Stimulated activated CD4-positive, alpha-beta T cell treated with anti-CD3 and anti-CD28 coated beads, Interleukin-15, amount 100 ng/mL, for 24 hours (primary cell): ENCODE measurements around the gene RPL7A.
"Not testable (repeated sequence)": the region's sequence is repeated elsewhere in the genome, so short reads cannot be mapped to it uniquely, and the experiment has no call there.

Source experiments
- DNase-seq: peaks from one replicate; pipeline ENCODE4 v3.0.0-alpha.2; 2020

RPL7A gene

GRCh38 chr9:133329306-133330156, 18.5 kb upstream of the RPL7A start:
- DNase-seq: not testable (repeated sequence)

DNA sequence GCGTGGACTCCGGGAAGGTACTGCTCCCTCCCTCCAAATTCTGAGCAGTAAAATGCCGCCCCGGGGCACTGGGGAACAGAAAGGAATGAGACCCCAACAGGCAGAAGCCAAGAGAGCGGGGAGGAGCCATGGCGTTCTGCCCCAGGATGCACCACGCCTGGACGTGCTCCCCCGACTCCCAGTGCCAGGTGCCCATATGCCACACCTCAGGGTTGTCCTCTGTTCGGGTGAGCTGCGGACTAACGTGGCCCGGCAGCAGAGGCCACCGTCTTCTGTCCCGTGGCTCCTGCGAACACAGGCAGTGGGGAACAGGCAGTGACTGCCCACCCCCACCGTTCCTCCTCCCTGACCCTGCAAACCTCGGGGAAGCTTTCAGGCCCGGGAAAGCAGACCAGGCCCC, 16.8 kb upstream of the RPL7A start:
- DNase-seq: no peak

DNA sequence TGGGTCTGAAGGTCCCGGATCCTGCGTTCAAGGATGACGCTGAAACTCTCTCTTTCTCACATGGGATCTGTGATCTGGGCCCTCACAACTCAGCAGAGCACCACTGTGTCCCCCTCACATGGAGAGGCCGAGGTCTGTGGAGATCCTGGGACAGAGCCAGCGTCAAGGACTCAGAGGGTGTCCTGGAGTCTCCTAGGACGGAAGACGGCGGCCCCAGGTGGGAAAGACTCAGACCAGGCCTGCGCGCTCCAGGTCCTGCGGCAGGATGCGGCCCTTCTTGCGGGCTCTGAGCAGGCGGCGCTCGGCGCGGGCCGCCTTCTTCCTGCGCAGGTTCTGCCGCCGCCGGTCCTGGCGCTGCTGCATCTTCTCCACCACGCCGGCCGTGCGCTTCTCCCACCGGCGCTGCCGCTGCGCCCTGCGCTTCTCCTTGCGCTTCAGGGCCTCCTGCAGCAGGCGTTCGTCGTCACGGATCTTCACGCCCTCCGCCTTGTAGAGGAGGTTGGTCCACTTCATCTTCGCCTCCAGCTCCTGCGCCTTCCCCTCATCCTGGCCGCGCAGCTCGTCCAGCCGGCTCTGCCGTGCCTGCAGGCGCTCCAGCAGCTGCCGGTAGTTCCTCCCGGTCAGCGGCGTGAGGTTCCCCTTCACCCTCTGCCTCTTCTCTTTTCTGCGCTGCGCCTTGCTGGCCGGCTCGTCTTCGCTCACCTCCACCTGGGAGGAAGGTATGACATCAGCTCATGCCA, 16.2 kb upstream of the RPL7A start:
- no peak for DNase-seq

DNA sequence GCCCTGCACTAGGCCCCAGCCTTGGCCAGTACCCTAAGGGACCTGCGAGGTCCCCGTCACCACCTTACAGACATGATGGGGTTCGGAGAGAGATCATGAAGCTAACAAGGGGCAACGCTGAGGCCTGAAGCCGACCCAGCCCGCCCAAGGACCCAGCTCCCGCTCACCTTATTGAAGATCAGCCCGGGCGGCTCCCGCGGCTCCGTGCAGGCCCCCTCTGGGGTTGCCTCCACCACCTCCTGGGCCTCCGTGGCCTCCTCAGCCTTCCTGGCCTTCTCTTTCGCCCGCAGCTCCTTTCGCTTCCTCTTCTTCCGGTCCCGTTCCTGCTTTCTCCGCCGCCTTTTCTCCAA, 15.7 kb upstream of the RPL7A start:
- DNase-seq: no peak

DNA sequence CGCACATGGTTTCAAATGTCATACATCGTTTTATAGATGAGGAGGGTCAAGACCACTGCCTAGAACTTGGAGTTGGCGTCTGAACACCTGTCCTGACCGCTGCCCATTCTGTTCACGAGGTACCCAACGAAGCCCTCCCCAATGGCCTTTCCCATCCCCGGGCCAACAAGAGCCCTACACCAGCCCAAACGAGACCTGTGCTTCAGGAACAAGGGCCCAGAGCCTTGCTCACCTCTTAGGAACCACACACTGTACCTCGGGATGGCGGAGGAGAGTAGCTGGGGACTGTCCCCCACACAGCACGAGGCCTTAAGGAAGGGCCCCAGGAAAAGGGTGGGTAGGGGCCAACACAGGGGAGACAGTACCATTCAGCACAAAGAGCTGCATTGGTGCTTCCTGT, 15.0 kb upstream of the RPL7A start:
- DNase-seq: no peak

DNA sequence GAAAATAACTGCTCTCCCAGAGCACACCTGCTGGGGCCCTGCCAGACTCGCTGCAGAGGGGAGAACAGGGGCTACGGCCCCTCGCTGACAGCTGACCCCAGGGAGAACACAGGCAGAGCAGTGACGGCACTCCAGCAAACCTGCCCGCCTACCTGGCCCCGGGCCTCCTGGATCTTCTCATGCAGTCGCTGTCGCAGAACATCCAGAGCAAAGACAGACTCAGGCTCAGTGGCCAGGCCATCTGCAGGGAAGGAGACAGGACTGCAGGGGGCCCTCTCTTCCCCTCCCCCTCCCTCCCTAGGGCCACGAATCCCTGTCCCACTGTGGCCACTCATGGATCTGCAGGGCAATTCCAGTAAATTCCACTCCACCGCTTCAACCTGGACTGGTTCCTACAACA, 14.5 kb upstream of the RPL7A start:
- DNase-seq: no peak

GRCh38 chr9:133334161-133334560, 13.9 kb upstream of the RPL7A start:
- no peak for DNase-seq

DNA sequence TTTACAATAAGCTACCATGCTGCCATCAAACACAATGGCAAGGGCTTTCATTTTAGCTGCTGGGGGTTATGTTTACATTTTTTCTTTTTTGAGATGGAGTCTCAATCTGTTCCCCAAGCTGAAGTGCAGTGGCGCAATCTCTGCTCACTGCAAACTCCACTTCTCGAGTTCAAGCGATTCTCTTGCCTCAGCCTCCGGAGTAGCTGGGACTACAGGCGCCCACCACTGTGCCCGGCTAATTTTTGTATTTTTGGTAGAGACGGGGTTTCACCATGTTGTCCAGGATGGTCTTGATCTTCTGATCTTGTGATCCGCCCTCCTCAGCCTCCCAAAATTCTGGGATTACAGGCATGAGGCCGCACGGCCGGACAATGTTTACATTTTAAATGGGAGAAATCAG, 13.1 kb upstream of the RPL7A start:
- DNase-seq: not testable (repeated sequence)

DNA sequence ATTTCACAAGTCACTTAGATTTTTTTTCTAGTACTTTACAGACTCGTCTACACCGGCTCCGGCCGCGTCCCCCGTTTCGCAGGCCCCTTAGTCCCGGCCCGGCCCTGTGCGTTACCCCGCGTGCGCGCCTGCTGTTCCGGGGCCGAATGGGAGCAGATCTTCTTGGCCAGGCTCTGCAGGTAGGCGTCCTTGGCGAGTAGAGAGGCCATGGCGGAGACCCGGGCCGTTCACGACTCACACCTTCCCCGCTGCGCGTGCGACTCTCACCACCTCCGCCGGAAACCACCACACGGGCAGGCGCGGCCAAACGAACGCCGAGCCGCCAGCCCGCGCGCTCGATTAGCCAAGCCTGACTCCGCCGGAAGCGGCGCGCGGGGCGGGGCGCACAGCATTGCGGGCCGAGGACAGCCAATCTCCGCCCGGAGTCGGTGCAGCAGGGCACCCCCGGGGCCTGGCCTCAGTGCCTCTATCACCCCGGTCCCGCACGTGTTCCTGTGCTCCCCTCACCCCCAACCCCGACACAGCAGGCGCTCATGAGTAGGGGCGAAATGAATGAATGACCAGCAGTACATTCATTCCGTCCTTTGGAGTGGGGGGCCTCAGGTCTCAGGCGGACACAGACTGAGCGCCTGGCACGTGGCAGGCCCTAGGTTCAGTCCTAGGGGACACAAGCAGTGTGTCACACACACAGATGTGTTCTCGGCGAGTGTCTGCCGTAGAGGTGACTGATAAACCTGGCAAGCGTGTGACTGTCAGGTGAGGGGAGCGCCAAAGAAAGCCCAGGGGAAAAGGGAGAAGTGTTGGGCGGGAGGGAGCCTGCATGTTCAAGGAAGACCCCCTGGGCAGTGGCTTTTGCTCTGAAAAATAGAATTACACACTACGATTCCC, 11.8 kb upstream of the RPL7A start, which contains the start of gene SURF6:
SURF6 (minus strand) TSS at position 265 of the 888 bp plus-strand sequence; CDS start at position 209, 56 bp downstream.
- peak; percentile 97 for DNase-seq

GRCh38 chr9:133339641-133340040, 8.4 kb upstream of the RPL7A start:
- DNase-seq: no peak

GRCh38 chr9:133340256-133340655, 7.8 kb upstream of the RPL7A start:
- DNase-seq: no peak

- DNase-seq: no peak
Observed at GRCh38 chr9:133340916-133341315, 7.1 kb upstream of the RPL7A start.

GRCh38 chr9:133341369-133342068, 6.5 kb upstream of the RPL7A start:
- no peak for DNase-seq

GRCh38 chr9:133342069-133342406, 6.0 kb upstream of the RPL7A start:
- DNase-seq: no peak

- no peak for DNase-seq
Observed at GRCh38 chr9:133342570-133342969, 5.4 kb upstream of the RPL7A start.

- DNase-seq: no peak
Observed at GRCh38 chr9:133344071-133344470, 3.9 kb upstream of the RPL7A start.

GRCh38 chr9:133344979-133345378, 3.0 kb upstream of the RPL7A start:
- no peak for DNase-seq

DNA sequence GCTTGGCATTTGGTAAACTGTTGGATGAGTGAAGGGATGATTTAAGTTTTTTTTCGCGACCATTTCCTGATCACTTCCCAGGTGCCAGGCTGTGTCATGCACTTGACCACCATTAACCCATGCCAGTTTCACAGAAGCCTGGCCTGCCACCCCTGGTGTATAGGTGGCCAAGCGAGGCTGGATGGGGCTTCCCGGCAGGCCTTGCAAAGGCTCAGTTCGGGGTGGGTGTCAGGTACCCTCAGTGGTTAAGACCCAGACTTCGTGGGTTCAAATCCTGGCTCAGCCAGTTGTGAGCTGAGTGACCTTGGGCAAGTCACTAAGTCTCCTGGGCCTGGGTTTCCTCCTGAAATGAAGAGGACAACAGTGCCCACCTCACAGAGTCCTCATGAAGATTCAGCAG, 2.4 kb upstream of the RPL7A start:
- no peak for DNase-seq

GRCh38 chr9:133346021-133346785, 1.8 kb upstream of the RPL7A start:
- no peak for DNase-seq

GRCh38 chr9:133347515-133347984, 468 bp upstream of the RPL7A start:
- DNase-seq: peak; percentile 57

GRCh38 chr9:133348718-133349573, 928 bp downstream of the RPL7A start:
- DNase-seq: no peak
